NCI-H187 treated with DMSO at 0.1 percent for 48 hours (cell line): ENCODE measurements around the gene FBXW5.

Source experiments
- DNase-seq: peaks from one replicate; lab custom pipeline; 2025; lab: John Stamatoyannopoulos, UW

FBXW5 gene

DNA sequence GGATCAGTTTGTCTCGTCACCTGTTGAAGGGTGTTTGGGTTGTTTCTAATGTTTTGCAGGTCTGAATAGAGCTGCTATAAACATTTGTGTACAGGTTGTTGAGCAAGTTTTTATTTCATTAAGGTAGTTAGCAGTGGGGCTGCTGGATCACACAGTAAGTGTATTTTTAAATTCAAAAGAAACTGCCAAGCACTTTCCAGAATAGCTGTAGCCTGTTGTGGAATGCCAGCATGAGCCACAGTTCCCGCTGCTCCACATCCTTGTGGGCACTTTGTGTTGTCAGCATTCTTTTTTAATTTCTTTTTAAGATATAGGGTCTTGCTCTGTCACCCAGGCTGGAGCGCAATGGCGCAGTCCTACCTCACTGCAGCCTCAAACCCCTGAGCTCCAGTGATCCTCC, 14.5 kb downstream of the FBXW5 start:
- DNase-seq = no peak

DNA sequence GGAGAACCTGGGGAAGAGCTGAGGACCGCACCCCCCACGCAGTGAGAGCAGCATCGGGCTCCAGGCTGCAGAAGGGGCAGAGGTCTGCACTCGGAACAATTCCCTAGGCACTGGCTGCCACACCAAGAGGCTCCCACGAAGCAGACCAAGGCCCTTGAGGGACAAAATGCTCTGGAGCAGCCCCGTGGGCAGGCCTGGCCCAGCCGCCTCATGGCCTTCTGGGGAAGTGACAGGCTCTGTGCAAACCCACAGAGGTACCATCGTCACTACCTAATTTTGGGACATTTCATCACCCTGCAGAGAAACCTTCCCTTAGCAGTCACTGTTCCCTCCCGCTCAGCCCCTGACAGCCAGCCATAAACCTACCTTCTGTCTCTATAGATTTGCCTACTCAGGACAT, 15.9 kb downstream of the FBXW5 start:
- DNase-seq = no peak

DNA sequence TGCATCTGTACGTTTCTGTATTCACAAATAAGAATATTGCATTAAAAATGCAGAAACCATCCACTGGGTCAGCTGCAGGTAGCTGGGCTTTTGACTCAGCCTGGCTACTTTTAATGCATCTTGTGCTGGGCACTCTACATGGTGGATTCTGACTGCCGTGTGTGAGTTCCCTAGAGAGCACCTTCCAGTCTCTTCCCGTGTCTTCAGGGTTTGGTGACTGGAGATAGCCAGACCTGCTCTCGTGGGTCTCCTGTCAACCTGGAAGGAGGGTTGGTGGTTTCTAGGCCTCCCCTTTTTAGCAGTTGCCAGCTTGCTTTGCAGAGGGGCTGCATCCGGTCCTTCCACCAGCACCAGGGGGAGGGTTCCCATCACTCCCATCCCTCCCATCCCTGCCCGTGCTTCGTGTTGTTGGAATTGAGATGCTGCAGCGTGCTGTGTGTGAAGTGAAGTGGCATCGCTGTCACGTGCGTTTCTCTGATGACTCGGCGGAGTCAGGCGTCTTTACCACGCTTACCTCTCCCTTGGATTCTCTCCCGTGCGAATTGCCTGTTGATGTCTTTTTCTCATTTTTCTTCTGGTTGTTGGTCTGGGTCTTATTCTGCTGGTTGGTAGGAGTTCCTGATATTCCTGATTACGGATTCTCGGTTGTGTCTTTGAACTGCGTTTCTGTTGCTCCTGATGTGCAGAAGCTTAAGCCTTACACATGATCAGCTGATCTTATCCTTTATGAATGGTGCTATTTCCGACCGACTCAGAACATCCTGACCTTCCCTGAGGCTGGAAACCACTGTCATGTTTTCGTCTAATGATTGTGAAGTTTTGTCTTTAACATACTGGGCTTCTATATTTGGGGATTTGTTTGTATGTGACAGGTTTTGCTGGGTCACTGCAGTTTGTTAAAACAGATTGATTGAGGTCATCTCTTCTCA, 16.9 kb downstream of the FBXW5 start:
- no peak for DNase-seq

DNA sequence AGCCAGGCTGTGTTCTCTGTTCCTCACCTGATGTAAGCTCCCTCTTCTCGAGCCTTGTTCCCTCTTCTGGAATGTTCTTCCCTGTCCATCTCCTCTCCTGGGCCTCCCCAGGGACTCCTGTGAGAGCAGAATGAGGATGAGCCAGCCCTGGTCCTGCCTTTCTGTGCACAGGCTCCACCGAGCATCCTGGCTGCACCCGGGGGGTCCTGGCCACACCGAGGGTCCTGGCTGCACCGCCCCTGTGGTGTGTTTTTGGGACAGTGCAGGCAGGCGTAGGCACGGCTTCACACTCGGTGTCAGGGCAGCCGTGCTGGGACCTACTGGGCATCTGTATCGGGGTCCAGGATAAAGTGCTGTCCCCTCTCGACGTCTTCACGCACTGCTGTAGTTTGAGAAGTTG, 17.8 kb downstream of the FBXW5 start:
- DNase-seq = no peak

DNA sequence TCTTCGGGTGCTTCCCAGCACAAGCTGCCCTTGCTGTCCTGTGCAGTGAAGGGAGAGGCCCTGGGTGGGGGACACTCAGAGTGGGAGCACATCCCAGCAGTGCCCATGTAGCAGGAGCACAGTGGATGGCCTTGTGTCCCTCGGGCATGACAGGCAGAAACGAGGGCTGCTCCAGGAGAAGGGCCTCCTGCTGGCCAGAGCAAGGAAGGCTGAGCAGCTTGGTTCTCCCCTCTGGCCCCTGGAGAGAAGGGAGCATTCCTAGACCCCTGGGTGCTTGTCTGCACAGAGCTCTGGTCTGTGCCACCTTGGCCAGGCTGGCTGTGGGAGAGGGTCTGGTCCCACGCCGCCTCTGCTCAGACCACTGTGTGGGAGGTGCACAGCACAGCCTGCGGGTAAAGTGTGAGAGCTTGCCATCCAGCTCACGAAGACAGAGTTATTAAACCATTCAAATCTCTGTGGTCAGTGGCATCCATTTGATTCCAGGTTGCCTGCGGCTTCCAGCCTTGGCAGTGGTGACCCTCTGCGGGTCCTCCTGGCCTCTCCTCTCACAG, 18.3 kb downstream of the FBXW5 start:
- DNase-seq = no peak

DNA sequence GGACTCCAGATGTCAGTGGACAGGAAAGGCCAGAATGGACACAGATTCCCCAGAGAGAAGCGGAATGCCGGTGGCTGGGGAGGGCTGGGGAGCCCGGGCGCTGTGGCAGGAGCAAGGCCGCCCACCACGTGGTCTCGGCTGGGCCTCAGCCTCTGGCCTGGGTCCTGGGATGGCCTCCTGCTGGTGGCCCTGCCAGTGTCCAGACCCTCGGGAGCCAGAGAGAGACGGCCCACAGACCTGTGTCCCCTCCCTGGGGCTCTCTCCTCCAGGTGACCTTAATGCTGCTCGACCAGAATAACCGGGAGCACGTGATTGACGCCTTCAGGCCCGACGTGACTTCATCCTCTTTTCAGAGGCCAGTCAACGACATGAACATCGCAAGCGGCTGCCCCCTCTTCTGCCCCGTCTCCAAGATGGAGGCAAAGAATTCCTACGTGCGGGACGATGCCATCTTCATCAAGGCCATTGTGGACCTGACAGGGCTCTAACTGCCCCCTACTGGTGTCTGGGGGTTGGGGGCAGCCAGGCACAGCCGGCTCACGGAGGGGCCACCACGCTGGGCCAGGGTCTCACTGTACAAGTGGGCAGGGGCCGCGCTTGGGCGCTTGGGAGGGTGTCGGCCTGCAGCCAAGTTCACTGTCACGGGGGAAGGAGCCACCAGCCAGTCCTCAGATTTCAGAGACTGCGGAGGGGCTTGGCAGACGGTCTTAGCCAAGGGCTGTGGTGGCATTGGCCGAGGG, 19.0 kb downstream of the FBXW5 start:
- DNase-seq = no peak

GRCh38 chr9:136923881-136924280, 20.7 kb downstream of the FBXW5 start:
- DNase-seq = no peak

DNA sequence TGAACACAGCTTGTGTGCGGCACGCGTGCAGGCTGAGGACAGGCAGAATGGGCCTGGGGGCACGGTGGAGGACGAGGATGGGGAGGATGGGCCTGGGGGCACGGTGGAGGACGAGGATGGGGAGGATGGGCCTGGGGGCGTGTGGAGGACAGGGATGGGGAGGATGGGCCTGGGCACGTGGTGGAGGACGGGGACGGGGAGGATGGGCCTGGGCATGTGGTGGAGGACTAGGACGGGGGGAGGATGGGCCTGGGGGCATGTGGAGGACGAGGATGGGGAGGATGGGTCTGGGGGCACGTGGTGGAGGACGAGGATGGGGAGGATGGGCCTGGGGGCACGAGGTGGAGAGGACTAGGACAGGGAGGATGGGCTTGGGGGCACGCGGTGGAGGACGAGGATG, 22.0 kb downstream of the FBXW5 start:
- no peak for DNase-seq

- no peak for DNase-seq
Measured at GRCh38 chr9:136921718-136922117, 22.8 kb downstream of the FBXW5 start.

GRCh38 chr9:136921307-136921706, 23.2 kb downstream of the FBXW5 start:
- no peak for DNase-seq

DNA sequence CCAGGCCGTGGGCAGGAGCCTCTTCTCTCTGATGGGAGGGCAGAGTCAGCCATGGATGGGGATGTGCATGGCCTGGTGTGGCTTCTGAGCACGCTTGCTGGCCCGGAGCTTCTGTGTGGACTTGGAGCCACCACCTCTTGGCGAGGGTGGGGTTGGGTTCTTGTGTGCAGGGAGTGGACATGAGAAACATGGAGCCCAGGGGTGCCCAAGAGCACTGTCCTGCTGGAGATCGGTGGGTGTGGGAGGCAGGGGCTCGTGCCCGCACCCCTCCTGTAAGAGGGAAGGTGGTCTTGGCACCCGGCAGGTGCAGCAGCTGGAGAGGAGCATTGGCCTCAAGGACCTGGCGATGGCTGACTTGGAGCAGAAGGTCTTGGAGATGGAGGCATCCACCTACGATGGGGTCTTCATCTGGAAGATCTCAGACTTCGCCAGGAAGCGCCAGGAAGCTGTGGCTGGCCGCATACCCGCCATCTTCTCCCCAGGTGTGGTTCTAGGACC, 23.8 kb downstream of the FBXW5 start:
- DNase-seq = no peak

GRCh38 chr9:136920069-136920468, 24.5 kb downstream of the FBXW5 start:
- no peak for DNase-seq

DNA sequence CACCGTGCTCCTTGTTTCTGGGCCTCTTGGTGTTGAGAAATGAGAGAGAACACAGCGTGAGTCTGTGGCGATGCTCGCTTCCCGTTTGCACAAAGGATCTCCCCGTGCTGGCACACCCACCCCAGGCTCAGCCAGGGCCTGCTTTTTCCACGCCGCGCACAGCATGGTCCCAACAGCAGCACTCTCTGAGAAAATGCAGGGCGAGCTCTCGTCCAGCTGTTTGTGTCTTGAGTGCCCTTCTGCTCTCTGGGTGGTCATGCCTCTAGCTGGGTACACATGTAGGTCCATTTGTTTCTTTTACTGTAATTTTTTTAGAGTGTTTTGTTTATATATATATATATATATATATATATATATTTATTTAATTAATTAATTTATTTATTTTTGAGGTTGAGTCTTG, 26.6 kb downstream of the FBXW5 start:
- no peak for DNase-seq

GRCh38 chr9:136916330-136917184, 28.0 kb downstream of the FBXW5 start:
- DNase-seq = no peak

DNA sequence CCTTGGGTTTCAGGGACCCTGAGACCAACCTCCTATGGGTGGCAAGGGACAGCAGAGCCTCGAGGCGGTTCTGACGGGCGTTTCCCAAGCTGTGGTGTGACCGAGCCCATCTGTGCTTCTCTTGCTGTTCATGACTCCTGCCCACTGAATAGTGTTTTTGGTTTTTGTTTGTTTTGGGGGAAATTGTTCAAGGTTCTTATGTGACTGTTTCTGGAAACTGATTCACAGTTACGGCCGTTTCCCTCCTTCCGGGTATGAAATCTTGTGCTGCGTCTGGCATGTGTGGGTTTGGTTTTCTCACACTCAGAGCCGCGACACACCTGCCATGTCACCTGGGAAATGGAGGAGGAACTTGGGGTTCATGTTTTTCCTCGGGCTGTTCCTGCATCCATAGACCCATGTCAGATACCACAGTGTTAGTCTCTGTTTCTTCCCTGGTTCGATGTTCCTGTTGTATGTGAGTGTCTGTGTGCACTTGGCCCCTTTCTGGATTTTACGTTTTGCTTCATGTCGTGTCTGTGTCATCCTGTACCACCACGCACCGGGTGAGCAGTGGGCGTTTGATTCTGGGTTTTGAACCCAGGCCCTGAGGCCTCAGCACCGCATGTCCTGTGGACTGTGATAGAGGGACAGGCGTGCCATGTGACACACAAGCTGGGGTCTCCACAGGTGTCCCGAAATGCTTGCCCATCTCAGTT, 28.8 kb downstream of the FBXW5 start:
- no peak for DNase-seq

DNA sequence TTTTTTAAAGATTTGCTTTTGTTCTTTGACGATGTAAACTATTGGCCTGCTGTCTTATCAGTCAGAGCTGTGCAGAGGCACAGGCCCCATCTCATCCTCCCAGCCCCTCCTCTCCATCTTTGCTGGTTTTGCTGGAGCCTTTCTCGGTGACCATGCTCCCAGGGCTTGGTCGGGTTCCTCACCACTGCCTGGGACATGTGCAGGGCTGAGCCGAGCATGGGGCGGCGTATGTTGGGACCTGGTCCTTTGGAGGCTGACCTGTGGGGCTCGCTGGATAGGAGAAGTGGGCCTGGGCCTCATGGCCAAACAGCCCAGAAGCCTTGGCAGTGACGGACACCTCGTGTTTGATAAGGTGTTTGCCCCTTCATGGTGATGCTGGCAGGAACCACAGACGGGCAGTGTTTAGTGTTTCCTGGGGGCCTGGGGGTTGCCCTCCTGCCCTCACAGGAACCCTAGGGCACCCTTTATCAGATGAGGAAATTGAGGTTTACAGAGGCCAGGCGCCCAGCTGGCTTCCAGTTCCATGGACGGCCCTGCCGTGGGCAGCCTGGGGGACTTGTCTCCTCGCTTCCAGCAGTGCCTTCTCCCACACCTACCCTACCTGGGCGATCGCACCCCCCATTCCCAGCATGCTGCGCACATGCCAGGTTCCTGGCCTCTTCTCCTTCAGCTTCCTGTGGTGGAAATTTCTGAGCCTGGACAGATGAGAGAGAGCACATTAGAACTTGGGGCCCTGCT, 30.7 kb downstream of the FBXW5 start:
- no peak for DNase-seq

DNA sequence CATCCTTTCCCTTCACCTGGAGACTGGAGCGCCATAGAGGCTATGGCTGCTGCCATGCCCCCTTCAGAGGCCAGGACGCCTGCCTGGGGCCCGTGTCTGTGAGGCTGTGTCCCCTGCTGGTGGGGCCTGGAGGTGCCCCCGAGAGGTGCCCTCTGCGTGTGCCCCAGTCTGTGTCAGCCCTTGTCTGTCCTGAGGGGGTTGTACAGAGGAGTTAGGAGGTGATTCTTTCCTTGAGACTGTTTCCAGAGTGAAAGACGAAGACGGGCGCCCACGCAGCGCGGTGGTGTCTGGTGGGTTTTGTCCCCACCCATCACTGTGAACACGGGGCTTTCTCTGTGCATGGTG, 33.7 kb downstream of the FBXW5 start:
- no peak for DNase-seq

GRCh38 chr9:136910197-136910900, 34.2 kb downstream of the FBXW5 start:
- DNase-seq = no peak

DNA sequence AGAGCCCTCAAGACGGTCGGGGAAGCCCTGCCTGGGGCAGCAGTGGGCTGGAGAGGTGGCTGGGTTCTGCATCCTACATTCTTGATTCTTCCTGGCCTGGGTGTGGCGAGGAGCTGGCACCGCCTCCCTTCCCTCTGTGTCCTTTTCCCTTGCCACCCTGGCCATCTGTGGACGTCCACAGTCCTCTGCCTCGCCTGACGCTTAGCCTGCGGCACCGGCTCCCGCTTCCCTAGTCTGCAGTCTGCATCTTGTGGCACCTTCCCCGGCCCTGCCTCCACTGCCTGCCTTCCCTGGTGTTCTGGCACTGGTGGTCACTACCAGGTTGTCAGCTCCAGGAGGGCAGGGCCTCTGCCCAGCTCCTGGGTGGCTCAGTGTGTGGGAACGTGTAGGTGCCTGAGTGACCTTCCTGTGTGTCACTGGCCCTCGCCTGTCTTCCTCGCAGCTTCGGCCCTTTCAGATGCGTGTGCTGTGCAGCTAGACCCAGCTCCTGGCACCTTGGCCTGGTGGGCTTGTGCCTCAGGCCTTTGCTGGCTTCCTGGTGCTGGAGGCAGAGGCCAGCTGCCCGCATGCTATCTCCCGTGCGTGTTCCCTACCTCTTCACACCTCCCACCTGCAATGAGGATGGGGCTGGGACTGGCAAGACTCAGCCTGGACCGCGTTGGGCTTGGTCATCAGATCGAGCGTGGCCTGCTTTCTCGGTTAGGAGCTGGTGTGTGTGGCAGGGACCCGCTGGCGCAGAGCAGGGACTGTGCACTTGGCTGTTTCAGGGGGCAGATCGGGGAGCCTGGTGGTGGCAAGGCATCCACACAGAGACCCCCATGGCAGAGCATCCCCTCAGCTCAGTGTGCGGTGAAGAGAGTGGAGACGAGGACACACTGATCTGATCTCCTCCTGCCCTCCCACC, 37.3 kb downstream of the FBXW5 start:
- DNase-seq = no peak
